ENCODE measurements around the gene CD55.
A peak's percentile ranks its signal among the peaks of the same experiment; 100 is the strongest.

Gene CD55, protein sequence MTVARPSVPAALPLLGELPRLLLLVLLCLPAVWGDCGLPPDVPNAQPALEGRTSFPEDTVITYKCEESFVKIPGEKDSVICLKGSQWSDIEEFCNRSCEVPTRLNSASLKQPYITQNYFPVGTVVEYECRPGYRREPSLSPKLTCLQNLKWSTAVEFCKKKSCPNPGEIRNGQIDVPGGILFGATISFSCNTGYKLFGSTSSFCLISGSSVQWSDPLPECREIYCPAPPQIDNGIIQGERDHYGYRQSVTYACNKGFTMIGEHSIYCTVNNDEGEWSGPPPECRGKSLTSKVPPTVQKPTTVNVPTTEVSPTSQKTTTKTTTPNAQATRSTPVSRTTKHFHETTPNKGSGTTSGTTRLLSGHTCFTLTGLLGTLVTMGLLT

GRCh38 chr1:207321079-207321789 lies at the start of gene CD55:
Gene CD55 (plus strand): TSS chr1:207321678. CDS start chr1:207321766, 88 bp downstream.
- DNase-seq (ENCODE audit: low read depth) = peak; percentile 93

DNA sequence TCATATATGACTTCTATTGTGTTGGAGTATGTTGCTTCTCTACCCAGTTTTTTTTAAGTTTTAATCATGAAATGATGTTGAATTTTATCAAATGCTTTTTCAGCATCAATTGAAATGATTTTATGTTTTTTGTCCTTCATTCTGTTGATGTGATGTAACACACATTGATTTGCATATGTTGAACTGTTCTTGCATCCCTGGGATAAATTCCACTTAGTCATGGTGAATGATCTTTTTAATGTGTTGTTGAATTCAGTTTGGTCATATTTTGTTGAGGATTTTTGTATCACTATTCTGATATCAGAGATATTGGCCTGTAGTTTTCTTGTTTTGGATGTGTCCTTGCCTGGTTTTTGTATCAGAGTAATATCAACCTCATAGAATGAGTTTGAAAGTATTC lies 46.6 kb upstream of the CD55 start:
- no peak for DNase-seq (ENCODE audit: low read depth)

DNA sequence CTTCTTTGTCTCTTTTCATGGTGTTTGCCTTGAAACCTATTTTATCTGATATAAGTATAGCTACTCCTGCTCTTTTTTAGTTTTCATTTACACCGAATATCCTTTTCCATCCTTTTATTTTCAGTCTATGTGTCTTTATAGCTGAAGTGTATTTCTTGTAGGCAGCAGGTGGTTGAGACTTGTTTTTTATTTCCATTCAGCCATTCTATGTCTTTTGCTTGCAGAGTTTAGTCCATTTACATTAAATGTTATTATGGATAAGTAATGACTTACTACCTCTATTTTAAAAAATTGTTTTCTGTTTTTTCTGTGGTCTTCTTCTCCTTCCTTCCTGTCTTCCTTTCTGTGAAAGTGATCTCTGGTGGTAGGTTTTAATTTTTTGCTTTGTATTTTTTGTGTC lies 45.0 kb upstream of the CD55 start:
- DNase-seq (ENCODE audit: low read depth) = no peak

DNA sequence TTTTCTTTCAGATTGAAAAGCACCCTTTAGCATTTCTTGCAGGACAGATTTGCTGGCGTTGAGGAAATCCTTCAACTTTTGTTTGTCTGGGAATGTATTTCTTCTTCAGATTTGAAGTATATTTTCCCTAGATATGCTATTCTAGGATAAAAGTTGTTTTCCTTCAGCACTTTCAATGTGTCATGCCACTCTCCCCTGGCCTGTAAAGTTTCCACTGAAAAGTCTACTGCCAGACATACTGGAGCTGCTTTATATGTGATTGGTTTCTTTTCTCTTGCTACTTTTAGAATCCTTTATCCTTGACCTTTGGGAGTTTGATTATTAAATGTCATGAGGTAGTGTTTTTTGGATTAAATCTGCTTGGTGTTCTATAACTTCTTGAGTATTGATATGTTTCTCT lies 44.2 kb upstream of the CD55 start:
- DNase-seq (ENCODE audit: low read depth) = no peak

GRCh38 chr1:207279652-207280051 lies 41.8 kb upstream of the CD55 start:
- DNase-seq (ENCODE audit: low read depth) = no peak

DNA sequence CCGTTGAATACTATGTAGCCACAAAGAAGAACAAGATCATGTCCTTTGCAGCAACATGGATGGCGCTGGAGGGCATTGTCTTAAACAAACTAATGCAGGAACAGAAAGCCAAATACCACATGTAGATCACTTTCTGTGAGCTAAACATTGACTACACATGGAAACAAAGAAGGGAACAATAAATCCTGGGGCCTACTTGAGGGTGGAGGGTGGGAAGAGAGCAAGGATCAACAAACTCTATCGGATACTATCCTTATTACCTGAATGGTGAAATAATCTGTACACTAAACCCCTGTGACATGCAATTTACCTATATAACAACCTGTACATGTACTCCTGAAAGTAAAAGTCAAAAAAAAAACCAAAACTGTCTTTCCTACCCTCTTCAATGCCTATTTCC lies 40.8 kb upstream of the CD55 start:
- DNase-seq (ENCODE audit: low read depth) = no peak

DNA sequence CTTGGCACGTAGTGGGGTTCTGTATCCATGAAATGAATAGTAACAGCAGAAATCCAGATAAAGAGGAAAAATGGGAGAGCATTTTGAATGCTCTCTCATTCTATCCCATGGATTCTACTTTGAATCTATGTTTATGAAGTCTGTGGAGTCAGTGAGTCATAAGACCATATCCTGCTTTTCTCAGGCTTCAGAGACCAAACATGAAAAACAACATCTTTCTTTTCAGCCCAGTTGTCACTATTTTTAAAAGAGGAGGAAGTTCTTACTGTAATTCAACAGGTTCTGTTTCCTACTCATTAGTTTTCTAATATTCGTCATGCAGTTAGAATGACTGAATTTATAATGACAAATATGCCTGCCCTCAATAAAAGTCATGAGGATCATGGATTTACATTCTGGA lies 39.4 kb upstream of the CD55 start:
- no peak for DNase-seq (ENCODE audit: low read depth)

- peak; percentile 12 for DNase-seq (ENCODE audit: low read depth)
Measured at GRCh38 chr1:207282496-207283380, 38.7 kb upstream of the CD55 start.

DNA sequence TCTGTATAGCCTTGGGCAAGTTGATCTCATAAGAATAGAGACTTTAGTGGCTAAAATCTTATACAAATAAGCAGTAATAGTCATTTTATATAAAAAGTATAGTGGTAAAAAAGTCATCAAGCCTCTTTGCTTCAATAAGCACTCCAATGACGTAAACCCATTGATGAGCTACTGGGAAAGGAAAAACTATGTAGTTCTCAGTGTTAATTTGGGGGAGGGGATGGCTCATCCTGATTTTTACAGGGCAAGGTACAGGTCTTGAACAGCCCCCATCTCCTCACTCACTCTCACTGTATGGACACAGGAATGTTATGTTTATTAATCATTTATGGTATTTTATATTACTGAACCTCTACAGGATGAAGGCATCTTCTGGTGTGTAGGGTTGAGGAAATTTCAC lies 38.1 kb upstream of the CD55 start:
- DNase-seq (ENCODE audit: low read depth) = no peak

GRCh38 chr1:207284209-207284897 lies 37.1 kb upstream of the CD55 start:
- no peak for DNase-seq (ENCODE audit: low read depth)

DNA sequence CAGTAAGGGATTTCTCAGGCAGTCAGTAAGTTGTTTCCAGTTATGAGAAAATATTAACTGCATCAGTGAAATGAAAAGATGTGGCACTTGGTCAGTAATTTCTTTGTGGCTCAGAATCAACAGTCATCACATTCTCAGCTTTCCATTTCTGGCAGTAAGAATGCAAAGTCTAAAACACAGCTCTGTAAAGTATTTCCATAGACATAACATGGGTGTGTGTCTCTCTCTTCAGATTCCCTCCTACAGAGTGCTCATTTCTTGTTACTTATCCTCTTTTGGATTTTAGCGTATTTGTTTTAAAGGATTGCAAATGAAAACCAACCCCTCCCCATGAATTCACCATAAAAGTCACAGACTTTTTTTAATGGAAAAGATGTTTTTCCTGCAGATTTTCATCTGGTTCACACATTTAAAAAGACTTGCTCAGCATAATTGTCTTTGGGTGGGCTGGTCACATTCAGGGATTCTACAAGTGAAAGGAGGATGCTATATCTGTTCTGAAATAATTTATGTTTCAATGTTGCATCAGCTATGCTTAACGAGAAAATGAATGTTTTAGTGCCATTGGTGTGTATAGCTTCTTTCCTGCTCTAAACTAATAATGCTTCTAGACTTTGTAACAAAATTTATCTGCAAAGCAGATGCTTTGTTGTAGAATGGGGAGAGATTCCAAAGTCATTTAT lies 34.6 kb upstream of the CD55 start:
- DNase-seq (ENCODE audit: low read depth) = no peak

DNA sequence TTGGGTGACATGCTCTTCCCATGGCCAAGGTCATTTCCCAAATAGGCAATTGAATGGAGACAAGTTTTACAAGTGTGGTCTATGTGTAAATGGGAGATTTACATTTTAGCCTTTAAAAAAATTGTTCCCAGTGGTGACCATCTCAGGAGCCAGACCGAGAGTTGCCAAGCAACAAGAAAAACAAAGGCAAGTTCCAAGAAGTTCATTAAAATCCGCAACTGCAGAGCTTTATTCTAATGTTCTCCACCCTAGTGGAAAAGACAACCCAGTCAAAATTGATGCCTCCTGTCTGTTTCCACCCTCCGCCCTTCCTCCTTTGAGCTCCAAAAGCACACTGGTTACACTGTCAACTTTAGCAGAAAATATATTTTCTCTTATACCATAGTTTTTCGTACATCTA lies 33.2 kb upstream of the CD55 start:
- no peak for DNase-seq (ENCODE audit: low read depth)

DNA sequence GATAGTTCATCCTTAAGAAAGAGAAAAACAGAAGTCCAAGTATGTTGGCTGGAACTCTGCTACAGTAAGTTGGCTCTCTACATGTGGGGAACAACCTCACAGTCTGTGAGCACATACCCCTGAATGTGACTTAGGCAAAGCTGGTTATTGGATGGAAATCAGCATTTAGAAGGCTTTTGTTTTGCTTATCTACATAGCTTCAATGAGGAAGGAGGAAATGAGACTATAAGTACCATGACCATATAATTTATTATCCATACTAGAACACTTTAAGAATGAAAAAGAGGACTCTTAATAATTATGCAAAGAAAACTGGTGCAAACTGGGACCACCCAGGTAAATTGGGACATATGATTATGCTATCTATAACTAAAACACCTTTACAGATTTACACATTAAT lies 31.7 kb upstream of the CD55 start:
- DNase-seq (ENCODE audit: low read depth) = no peak

DNA sequence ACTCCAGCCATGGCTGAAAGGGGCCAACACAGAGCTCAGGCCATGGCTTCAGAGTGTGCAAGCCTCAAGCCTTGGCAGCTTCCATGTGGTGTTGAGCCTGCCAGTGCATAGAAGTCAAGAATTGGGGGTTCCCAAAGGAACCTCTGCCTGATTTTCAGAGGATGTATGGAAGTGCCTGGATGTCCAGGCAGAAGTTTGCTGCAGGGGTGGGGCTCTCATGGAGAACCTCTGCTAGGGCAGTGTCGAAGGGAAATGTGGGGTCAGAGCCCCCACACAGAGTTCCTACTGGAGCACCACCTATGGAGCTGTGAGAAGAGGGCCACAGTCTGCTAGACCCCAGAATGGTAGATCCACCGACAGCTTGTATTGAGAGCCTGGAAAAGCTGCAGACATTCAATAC lies 29.8 kb upstream of the CD55 start:
- DNase-seq (ENCODE audit: low read depth) = no peak

DNA sequence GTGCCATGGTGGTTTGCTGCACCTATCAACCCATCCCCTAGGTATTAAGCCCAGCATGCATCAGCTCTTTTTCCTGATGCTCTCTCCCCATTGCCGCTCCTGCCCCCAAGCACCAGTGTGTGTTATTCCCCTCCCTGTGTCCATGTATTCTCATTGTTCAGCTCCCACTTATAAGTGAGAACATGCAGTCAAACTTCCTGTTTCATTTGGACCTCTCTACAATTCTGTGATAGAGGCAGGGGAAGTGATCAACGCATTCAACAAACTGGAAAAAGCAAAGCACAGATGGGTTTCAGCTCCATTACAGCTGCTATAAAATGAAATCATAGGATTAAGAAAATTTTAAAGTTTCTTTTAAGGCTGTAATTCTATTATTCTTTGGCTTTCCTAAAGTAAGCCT lies 23.3 kb upstream of the CD55 start:
- no peak for DNase-seq (ENCODE audit: low read depth)

GRCh38 chr1:207298636-207299398 lies 22.7 kb upstream of the CD55 start:
- no peak for DNase-seq (ENCODE audit: low read depth)

DNA sequence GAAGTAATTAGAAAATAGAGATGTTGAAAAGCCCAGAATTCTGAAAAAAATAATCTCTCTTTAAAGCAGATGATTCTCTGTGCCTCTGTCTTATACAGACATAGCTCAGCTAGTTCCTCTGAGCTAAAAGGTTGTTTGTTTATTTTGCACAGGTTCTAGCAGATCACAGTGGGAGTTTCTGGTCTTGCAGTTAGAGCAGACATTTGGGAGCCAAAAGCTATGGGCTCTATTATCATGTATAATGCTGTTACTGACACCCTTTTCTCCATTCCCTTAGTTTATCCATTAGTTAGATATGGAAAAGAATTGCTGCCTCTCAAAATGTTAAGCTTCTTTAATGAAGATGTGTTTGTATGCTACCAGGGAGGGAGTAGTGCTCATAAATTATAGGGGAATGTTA lies 20.5 kb upstream of the CD55 start:
- no peak for DNase-seq (ENCODE audit: low read depth)

GRCh38 chr1:207302618-207303393 lies 18.7 kb upstream of the CD55 start:
- DNase-seq (ENCODE audit: low read depth) = no peak

GRCh38 chr1:207304710-207305488 lies 16.6 kb upstream of the CD55 start:
- no peak for DNase-seq (ENCODE audit: low read depth)
